Panc1 (cell line): ENCODE measurements around the gene ABHD2. TPM values are rescaled to one million over a fixed set of nuclear protein-coding genes. Genes with fewer than 3 reads are reported as not detected.

Experiments used
- ATAC-seq: fragments of 200-7000 bp; cut with Tn5 transposase; 2 replicates; pipeline ENCODE4 v1.9.1; 2020; ENCODE audit warnings: mild to moderate bottlenecking, moderate library complexity
- BruUV-seq: library from RNA; stranded (reverse); fragments of 400-500 nt; replicated peaks from 2 replicates; lab custom pipeline; 2021; lab: Mats Ljungman, UMichigan
- CTCF ChIA-PET: fragments of 300-600 bp; sonication (Branson Sonifier 250); formaldehyde crosslinking; loops from one replicate; lab custom pipeline; 2022; ENCODE audit warnings: antibody characterized with exemption; lab: Charles Lee
- POLR2A ChIA-PET: fragments of 300-600 bp; sonication (Branson Sonifier 250); formaldehyde crosslinking; loops from one replicate; lab custom pipeline; 2022; ENCODE audit warnings: antibody characterized with exemption; lab: Charles Lee
- DNase-seq: peaks from one replicate; pipeline ENCODE4 v3.0.0-alpha.2; 2010; ENCODE audit warnings: low read depth, low spot score
- H3K27ac ChIP-seq: 2 replicates; pipeline ENCODE4 v1.5.1; 2011; ENCODE audit warnings: mild to moderate bottlenecking, low read length, inconsistent platforms
- H3K27me3 ChIP-seq: fragments of 200-500 bp; sonication (Bioruptor generic); 2 replicates; pipeline ENCODE4 v1.6.0; 2014; ENCODE audit warnings: low read length, inconsistent platforms; ENCODE audit not compliant: control insufficient read depth, insufficient read depth
- H3K36me3 ChIP-seq: fragments of 200-500 bp; sonication (Bioruptor generic); 2 replicates; pipeline ENCODE4 v1.5.1; 2014; ENCODE audit warnings: inconsistent platforms, mild to moderate bottlenecking, low read length, moderate library complexity; ENCODE audit not compliant: control insufficient read depth, insufficient read depth
- H3K4me1 ChIP-seq: 2 replicates; pipeline ENCODE4 v1.5.1; 2011; ENCODE audit warnings: inconsistent platforms, mild to moderate bottlenecking, low read length, moderate library complexity; ENCODE audit not compliant: control insufficient read depth, insufficient read depth
- H3K4me3 ChIP-seq, 2 experiments: 2 replicates each; pipeline ENCODE4 v1.5.1; 2011 to 2012; ENCODE audit warnings: low read depth in 2 of 2, low read length in 2 of 2, mild to moderate bottlenecking in 2 of 2, inconsistent platforms in 1 of 2, moderate library complexity in 1 of 2
- H3K9me3 ChIP-seq: fragments of 200-500 bp; sonication (Bioruptor generic); 2 replicates; pipeline ENCODE4 v1.5.1; 2014; ENCODE audit warnings: low read depth, mild to moderate bottlenecking, inconsistent platforms, low read length, moderate library complexity; ENCODE audit not compliant: control insufficient read depth, insufficient read depth
- POLR2AphosphoS5 ChIP-seq: IDR thresholded peaks from 2 replicates; pipeline ENCODE4 v1.6.1; 2012; ENCODE audit warnings: mild to moderate bottlenecking, low read depth, low read length, moderate library complexity
- SIN3A ChIP-seq: IDR thresholded peaks from 2 replicates; pipeline ENCODE4 v1.6.1; 2012; ENCODE audit warnings: low read depth, mild to moderate bottlenecking, low read length, moderate library complexity, borderline replicate concordance; ENCODE audit not compliant: insufficient read depth
- TCF7L2 ChIP-seq: IDR thresholded peaks from 2 replicates; pipeline ENCODE4 v1.6.1; 2011; ENCODE audit warnings: mild to moderate bottlenecking, low read depth, low read length, inconsistent platforms
- in situ Hi-C: cut with HindIII; loops from 2 replicates; pipeline ENCODE4 v1.10.0; 2016; ENCODE audit warnings: low sequenced_read_pairs, low pct_unique_long_range_greater_than_20kb
- intact Hi-C: fragments of 100-400 bp; cut with micrococcal nuclease; formaldehyde crosslinking; loops from one replicate; pipeline ENCODE4 v1.10.0; 2022; ENCODE audit not compliant: unreplicated experiment
- total RNA-seq: library from RNA; stranded (reverse); gene quantifications from one replicate; pipeline ENCODE4 v1.2.1, GENCODE V29; 2021; ENCODE audit not compliant: unreplicated experiment
- TF ChIP-seq, protein P1 (sequence below): fragments of 450-650 bp; IDR thresholded peaks from 2 replicates; pipeline ENCODE4 v1.5.1; 2017; ENCODE audit warnings: mild to moderate bottlenecking
- TF ChIP-seq, protein P2 (sequence below), 2 experiments: IDR thresholded peaks; 2 replicates each; pipeline ENCODE4 v1.6.1; 2011 to 2012; ENCODE audit warnings: low read depth in 2 of 2, control low read depth in 1 of 2, low read length in 1 of 2, mild to moderate bottlenecking in 1 of 2, moderate library complexity in 1 of 2; ENCODE audit not compliant: insufficient read depth in 1 of 2

ABHD2 gene
- total RNA-seq, 1 experiment from 2014 or later: 95.0 TPM

DNA sequence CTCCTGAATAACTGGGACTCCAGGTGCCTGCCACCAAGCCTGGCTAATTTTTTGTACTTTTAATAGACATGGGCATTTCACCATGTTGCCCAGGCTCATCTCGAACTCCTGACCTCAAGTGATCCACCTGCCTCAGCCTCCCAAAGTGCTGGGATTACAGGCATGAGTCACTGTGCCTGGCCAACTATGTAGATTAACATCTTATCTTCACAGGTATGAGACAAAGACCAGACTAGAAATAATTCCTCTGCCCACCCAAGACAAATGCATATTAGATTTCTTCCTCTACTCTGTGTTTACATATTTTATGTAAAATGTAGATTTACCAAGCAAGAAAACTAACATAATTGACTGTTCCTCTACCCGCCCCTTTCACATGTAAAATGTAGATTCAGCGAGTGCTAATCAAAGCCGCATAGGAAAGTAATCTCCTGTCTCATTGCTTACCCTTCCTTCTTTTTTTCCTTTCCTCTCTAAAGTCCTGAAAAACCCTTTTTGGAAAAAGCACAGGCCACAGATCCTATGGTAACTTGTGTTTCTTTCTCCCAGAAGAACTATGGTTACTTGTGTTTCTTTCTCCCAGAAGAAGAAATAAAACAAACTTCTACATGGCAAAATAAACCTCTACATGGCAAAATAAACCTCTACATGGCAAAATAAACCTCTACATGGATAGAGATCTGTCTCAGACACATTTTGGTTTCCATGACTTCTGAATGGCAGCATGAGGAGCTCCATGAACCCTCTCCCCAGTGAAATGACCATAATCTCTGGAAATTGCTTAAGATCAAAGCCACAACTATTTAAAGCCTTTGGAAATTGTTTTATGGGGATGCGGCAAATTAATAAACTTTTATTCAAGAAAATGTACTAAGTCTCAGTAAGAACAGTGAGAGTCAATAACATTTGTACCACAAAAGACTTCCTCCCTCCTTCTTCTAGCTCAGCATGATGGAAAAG, 9.1 kb upstream of the ABHD2 start:
- ChIA-PET CTCF (no interaction called here), POLR2A (no interaction called here)
- no peak overlapping the region for H3K27ac ChIP-seq
- BruUV-seq: no TSS peak
- in situ Hi-C loops (no loop called here), intact Hi-C loops (no loop called here)
- DNase-seq: no peak
- H3K9me3 ChIP-seq: no peaks in the 10 kb centered on the region
- H3K4me3 ChIP-seq: no peak overlapping the region
- no peaks in the 10 kb centered on the region; the same call in 1 of the 2 replicates for H3K27me3 ChIP-seq
- ATAC-seq: no peak
- no peaks in the 10 kb centered on the region for H3K4me1 ChIP-seq
- no peaks in the 10 kb centered on the region for H3K36me3 ChIP-seq
- no peak for TF ChIP-seq SIN3A
- TF ChIP-seq TCF7L2: no peak

- ATAC-seq: no peak
- Histone ChIP-seq H3K36me3 (no peaks in the 10 kb centered on the region), H3K4me1 (no peaks in the 10 kb centered on the region), H3K4me3 (no peak overlapping the region), H3K27ac (no peak overlapping the region), H3K27me3 (no peaks in the 10 kb centered on the region; the same call in 1 of the 2 replicates), H3K9me3 (no peaks in the 10 kb centered on the region)
- in situ Hi-C loops: no loop called here
- no peak for DNase-seq
- CTCF ChIA-PET: no interaction called here
- intact Hi-C loops: no loop called here
- no peak for TF ChIP-seq SIN3A
- no peak for TF ChIP-seq POLR2AphosphoS5
- no peak for TF ChIP-seq TCF7L2
- TF ChIP-seq, protein P1, sequence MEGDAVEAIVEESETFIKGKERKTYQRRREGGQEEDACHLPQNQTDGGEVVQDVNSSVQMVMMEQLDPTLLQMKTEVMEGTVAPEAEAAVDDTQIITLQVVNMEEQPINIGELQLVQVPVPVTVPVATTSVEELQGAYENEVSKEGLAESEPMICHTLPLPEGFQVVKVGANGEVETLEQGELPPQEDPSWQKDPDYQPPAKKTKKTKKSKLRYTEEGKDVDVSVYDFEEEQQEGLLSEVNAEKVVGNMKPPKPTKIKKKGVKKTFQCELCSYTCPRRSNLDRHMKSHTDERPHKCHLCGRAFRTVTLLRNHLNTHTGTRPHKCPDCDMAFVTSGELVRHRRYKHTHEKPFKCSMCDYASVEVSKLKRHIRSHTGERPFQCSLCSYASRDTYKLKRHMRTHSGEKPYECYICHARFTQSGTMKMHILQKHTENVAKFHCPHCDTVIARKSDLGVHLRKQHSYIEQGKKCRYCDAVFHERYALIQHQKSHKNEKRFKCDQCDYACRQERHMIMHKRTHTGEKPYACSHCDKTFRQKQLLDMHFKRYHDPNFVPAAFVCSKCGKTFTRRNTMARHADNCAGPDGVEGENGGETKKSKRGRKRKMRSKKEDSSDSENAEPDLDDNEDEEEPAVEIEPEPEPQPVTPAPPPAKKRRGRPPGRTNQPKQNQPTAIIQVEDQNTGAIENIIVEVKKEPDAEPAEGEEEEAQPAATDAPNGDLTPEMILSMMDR: no peak
- TF ChIP-seq, protein P2, sequence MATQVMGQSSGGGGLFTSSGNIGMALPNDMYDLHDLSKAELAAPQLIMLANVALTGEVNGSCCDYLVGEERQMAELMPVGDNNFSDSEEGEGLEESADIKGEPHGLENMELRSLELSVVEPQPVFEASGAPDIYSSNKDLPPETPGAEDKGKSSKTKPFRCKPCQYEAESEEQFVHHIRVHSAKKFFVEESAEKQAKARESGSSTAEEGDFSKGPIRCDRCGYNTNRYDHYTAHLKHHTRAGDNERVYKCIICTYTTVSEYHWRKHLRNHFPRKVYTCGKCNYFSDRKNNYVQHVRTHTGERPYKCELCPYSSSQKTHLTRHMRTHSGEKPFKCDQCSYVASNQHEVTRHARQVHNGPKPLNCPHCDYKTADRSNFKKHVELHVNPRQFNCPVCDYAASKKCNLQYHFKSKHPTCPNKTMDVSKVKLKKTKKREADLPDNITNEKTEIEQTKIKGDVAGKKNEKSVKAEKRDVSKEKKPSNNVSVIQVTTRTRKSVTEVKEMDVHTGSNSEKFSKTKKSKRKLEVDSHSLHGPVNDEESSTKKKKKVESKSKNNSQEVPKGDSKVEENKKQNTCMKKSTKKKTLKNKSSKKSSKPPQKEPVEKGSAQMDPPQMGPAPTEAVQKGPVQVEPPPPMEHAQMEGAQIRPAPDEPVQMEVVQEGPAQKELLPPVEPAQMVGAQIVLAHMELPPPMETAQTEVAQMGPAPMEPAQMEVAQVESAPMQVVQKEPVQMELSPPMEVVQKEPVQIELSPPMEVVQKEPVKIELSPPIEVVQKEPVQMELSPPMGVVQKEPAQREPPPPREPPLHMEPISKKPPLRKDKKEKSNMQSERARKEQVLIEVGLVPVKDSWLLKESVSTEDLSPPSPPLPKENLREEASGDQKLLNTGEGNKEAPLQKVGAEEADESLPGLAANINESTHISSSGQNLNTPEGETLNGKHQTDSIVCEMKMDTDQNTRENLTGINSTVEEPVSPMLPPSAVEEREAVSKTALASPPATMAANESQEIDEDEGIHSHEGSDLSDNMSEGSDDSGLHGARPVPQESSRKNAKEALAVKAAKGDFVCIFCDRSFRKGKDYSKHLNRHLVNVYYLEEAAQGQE (IDR thresholded peaks at IDR 0.05; ENCODE audit: insufficient read depth in 1 of 2, low read depth in 2 of 2, low read length in 1 of 2): no peak
- POLR2A ChIA-PET: no interaction called here
- no TSS peak for BruUV-seq
Measured at GRCh38 chr15:89081878-89082277, 6.4 kb upstream of the ABHD2 start.

- ChIA-PET POLR2A (no interaction called here), CTCF (no interaction called here)
- no peak overlapping the region for H3K4me3 ChIP-seq
- BruUV-seq: no TSS peak
- intact Hi-C loops (no loop called here), in situ Hi-C loops (no loop called here)
- no peaks in the 10 kb centered on the region for H3K9me3 ChIP-seq
- ATAC-seq (no peak), DNase-seq (no peak)
- no peak overlapping the region for H3K27ac ChIP-seq
- TF ChIP-seq, protein P1: no peak
- TF ChIP-seq POLR2AphosphoS5 (no peak), TCF7L2 (no peak), SIN3A (no peak)
- TF ChIP-seq, protein P2 (IDR thresholded peaks at IDR 0.05; ENCODE audit: insufficient read depth in 1 of 2, low read depth in 2 of 2, low read length in 1 of 2): no peak
- no peaks in the 10 kb centered on the region for H3K27me3 ChIP-seq
- H3K4me1 ChIP-seq: peaks cover 7% of the 10 kb centered on the region
- H3K36me3 ChIP-seq: no peaks in the 10 kb centered on the region
Measured at GRCh38 chr15:89083246-89083645, 5.0 kb upstream of the ABHD2 start.
